Panc1 (cell line): Measurements from ENCODE around the gene PHKG2.

Experiments used
- POLR2AphosphoS5 ChIP-seq: IDR thresholded peaks from 2 replicates; pipeline ENCODE4 v1.6.1; 2012; ENCODE audit warnings: mild to moderate bottlenecking, low read depth, low read length, moderate library complexity
- SIN3A ChIP-seq: IDR thresholded peaks from 2 replicates; pipeline ENCODE4 v1.6.1; 2012; ENCODE audit warnings: low read depth, mild to moderate bottlenecking, low read length, moderate library complexity, borderline replicate concordance; ENCODE audit not compliant: insufficient read depth
- TCF7L2 ChIP-seq: IDR thresholded peaks from 2 replicates; pipeline ENCODE4 v1.6.1; 2011; ENCODE audit warnings: mild to moderate bottlenecking, low read depth, low read length, inconsistent platforms
- TF ChIP-seq, protein P1 (sequence below): fragments of 450-650 bp; IDR thresholded peaks from 2 replicates; pipeline ENCODE4 v1.5.1; 2017; ENCODE audit warnings: mild to moderate bottlenecking
- TF ChIP-seq, protein P2 (sequence below), 2 experiments: IDR thresholded peaks; 2 replicates each; pipeline ENCODE4 v1.6.1; 2011 to 2012; ENCODE audit warnings: low read depth in 2 of 2, control low read depth in 1 of 2, low read length in 1 of 2, mild to moderate bottlenecking in 1 of 2, moderate library complexity in 1 of 2; ENCODE audit not compliant: insufficient read depth in 1 of 2

DNA sequence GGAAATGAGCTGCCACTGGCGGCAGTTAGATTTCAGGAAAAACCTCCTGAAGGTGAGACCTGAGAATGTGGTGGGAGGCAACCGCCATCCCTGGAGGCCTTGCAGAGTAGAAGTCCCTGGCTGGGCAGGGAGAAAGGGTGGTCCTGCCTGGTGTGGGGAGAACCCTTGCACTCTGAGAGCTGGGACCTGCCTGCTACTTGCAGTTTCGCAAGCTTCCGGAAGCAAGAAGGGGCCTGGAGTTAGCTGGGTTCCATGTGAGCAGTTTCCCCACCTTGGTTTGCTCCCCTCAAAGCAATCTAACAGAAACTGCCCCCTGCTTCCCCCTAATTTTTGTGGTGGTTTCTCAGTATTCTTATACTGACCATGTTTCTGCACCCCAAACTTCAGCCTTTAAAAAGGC, 32.3 kb downstream of the PHKG2 start:
- TF ChIP-seq, protein P1, sequence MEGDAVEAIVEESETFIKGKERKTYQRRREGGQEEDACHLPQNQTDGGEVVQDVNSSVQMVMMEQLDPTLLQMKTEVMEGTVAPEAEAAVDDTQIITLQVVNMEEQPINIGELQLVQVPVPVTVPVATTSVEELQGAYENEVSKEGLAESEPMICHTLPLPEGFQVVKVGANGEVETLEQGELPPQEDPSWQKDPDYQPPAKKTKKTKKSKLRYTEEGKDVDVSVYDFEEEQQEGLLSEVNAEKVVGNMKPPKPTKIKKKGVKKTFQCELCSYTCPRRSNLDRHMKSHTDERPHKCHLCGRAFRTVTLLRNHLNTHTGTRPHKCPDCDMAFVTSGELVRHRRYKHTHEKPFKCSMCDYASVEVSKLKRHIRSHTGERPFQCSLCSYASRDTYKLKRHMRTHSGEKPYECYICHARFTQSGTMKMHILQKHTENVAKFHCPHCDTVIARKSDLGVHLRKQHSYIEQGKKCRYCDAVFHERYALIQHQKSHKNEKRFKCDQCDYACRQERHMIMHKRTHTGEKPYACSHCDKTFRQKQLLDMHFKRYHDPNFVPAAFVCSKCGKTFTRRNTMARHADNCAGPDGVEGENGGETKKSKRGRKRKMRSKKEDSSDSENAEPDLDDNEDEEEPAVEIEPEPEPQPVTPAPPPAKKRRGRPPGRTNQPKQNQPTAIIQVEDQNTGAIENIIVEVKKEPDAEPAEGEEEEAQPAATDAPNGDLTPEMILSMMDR, result no peak
- TF ChIP-seq TCF7L2 (no peak), POLR2AphosphoS5 (no peak), SIN3A (no peak)
- TF ChIP-seq, protein P2, sequence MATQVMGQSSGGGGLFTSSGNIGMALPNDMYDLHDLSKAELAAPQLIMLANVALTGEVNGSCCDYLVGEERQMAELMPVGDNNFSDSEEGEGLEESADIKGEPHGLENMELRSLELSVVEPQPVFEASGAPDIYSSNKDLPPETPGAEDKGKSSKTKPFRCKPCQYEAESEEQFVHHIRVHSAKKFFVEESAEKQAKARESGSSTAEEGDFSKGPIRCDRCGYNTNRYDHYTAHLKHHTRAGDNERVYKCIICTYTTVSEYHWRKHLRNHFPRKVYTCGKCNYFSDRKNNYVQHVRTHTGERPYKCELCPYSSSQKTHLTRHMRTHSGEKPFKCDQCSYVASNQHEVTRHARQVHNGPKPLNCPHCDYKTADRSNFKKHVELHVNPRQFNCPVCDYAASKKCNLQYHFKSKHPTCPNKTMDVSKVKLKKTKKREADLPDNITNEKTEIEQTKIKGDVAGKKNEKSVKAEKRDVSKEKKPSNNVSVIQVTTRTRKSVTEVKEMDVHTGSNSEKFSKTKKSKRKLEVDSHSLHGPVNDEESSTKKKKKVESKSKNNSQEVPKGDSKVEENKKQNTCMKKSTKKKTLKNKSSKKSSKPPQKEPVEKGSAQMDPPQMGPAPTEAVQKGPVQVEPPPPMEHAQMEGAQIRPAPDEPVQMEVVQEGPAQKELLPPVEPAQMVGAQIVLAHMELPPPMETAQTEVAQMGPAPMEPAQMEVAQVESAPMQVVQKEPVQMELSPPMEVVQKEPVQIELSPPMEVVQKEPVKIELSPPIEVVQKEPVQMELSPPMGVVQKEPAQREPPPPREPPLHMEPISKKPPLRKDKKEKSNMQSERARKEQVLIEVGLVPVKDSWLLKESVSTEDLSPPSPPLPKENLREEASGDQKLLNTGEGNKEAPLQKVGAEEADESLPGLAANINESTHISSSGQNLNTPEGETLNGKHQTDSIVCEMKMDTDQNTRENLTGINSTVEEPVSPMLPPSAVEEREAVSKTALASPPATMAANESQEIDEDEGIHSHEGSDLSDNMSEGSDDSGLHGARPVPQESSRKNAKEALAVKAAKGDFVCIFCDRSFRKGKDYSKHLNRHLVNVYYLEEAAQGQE (IDR thresholded peaks at IDR 0.05; ENCODE audit: insufficient read depth in 1 of 2, low read depth in 2 of 2, low read length in 1 of 2), result no peak
